Activated T-cell treated with anti-CD3 and anti-CD28 coated beads, Interleukin-2, amount 50 U/mL, for 24 hours (primary cell): ENCODE data around the gene SART3.
A peak's percentile ranks its signal among the peaks of the same experiment; 100 is the strongest.

Experiments
- DNase-seq: peaks from one replicate; pipeline ENCODE4 v3.0.0-alpha.2; 2020
- H3K27ac Mint-ChIP-seq: 2 replicates; pipeline ENCODE4 v1.8.0; 2020; ENCODE audit warnings: mild to moderate bottlenecking, mixed read lengths
- H3K27me3 Mint-ChIP-seq: 2 replicates; pipeline ENCODE4 v1.8.0; 2020; ENCODE audit warnings: mixed read lengths
- H3K36me3 Mint-ChIP-seq: 2 replicates; pipeline ENCODE4 v1.8.0; 2020; ENCODE audit warnings: low read depth, mixed read lengths
- H3K4me1 Mint-ChIP-seq: 2 replicates; pipeline ENCODE4 v1.8.0; 2020; ENCODE audit warnings: low read depth, mixed read lengths
- H3K4me3 Mint-ChIP-seq: 2 replicates; pipeline ENCODE4 v1.8.0; 2020; ENCODE audit warnings: mild to moderate bottlenecking, moderate library complexity, mixed read lengths
- H3K9me3 Mint-ChIP-seq: 2 replicates; pipeline ENCODE4 v1.8.0; 2020; ENCODE audit warnings: mixed read lengths

Gene SART3

GRCh38 chr12:108517288-108518100, 43.5 kb downstream of the SART3 start:
- H3K9me3 Mint-ChIP-seq: no peaks in the 10 kb centered on the region
- H3K27me3 Mint-ChIP-seq: no peaks in the 10 kb centered on the region
- DNase-seq: no peak
- H3K27ac Mint-ChIP-seq: peak overlapping the region; percentile 95
- peaks cover 31% of the 10 kb centered on the region for H3K4me1 Mint-ChIP-seq
- H3K36me3 Mint-ChIP-seq: peaks cover 68% of the 10 kb centered on the region
- H3K4me3 Mint-ChIP-seq: peak overlapping the region; percentile 92

GRCh38 chr12:108516511-108517275, 44.3 kb downstream of the SART3 start:
- Mint-ChIP-seq H3K4me1 (peaks cover 37% of the 10 kb centered on the region), H3K27ac (peak overlapping the region; percentile 95), H3K27me3 (no peaks in the 10 kb centered on the region), H3K9me3 (no peaks in the 10 kb centered on the region), H3K4me3 (peak overlapping the region; percentile 92), H3K36me3 (peaks cover 60% of the 10 kb centered on the region)
- no peak for DNase-seq

DNA sequence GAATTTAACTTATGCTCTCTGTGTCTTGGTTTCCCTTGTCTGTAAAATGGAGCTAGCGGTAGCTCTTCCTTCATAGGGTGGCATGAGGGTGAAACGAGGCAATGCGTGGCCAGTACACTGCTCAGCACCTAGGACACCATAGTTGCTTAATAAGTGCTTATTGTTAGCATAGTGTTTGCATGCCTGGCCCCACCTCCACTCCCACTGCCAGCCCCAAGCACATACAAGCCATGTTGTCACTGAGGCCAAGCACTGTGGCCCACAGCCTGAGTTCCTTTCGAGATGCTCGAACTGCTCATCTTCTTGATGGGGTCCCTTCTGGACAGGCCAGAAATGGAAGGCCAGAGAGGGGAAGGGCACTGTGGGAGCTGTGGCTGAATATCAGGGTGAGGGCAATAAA, 45.1 kb downstream of the SART3 start:
- Mint-ChIP-seq H3K27ac (peak overlapping the region; percentile 95), H3K36me3 (peaks cover 52% of the 10 kb centered on the region), H3K4me3 (peak overlapping the region; percentile 92), H3K4me1 (peaks cover 41% of the 10 kb centered on the region), H3K9me3 (no peaks in the 10 kb centered on the region), H3K27me3 (no peaks in the 10 kb centered on the region)
- DNase-seq: peak; percentile 41

- Mint-ChIP-seq H3K4me1 (peaks cover 37% of the 10 kb centered on the region), H3K27me3 (no peaks in the 10 kb centered on the region), H3K36me3 (peaks cover 45% of the 10 kb centered on the region), H3K4me3 (peak within 1 kb of the TSS; percentile 92), H3K9me3 (no peaks in the 10 kb centered on the region), H3K27ac (peak within 1 kb of the TSS; percentile 95)
- DNase-seq: peak; percentile 99
These were observed 45.8 kb downstream of the SART3 start, which contains the start of gene FICD for GRCh38 chr12:108514973-108515814. Gene FICD, plus strand, starts transcription at chr12:108515277. Its CDS starts 1,696 bp downstream, at chr12:108516973.

- Mint-ChIP-seq H3K4me3 (peak overlapping the region; percentile 92), H3K36me3 (peaks cover 38% of the 10 kb centered on the region), H3K27ac (peak overlapping the region; percentile 95), H3K9me3 (no peaks in the 10 kb centered on the region), H3K27me3 (no peaks in the 10 kb centered on the region), H3K4me1 (peaks cover 34% of the 10 kb centered on the region)
- no peak for DNase-seq
These were observed 46.5 kb downstream of the SART3 start for GRCh38 chr12:108514468-108514972.

- Mint-ChIP-seq H3K9me3 (no peaks in the 10 kb centered on the region), H3K27ac (peak overlapping the region; percentile 59), H3K36me3 (peaks cover 12% of the 10 kb centered on the region), H3K4me3 (peak overlapping the region; percentile 34), H3K27me3 (no peaks in the 10 kb centered on the region), H3K4me1 (peaks cover 36% of the 10 kb centered on the region)
- DNase-seq: peak; percentile 78
These were observed 49.1 kb downstream of the SART3 start for GRCh38 chr12:108511633-108512540.

- Mint-ChIP-seq H3K9me3 (no peaks in the 10 kb centered on the region), H3K27me3 (no peaks in the 10 kb centered on the region), H3K36me3 (peaks cover 4% of the 10 kb centered on the region), H3K27ac (no peak overlapping the region), H3K4me1 (peaks cover 26% of the 10 kb centered on the region), H3K4me3 (no peak overlapping the region)
- no peak for DNase-seq
These were observed 50.1 kb downstream of the SART3 start for GRCh38 chr12:108510836-108511235.

- Mint-ChIP-seq H3K27ac (no peak overlapping the region), H3K4me3 (no peak overlapping the region), H3K9me3 (no peaks in the 10 kb centered on the region), H3K27me3 (no peaks in the 10 kb centered on the region), H3K4me1 (peaks cover 24% of the 10 kb centered on the region), H3K36me3 (no peaks in the 10 kb centered on the region)
- DNase-seq: no peak
These were observed 51.2 kb downstream of the SART3 start for GRCh38 chr12:108509806-108510205.

DNA sequence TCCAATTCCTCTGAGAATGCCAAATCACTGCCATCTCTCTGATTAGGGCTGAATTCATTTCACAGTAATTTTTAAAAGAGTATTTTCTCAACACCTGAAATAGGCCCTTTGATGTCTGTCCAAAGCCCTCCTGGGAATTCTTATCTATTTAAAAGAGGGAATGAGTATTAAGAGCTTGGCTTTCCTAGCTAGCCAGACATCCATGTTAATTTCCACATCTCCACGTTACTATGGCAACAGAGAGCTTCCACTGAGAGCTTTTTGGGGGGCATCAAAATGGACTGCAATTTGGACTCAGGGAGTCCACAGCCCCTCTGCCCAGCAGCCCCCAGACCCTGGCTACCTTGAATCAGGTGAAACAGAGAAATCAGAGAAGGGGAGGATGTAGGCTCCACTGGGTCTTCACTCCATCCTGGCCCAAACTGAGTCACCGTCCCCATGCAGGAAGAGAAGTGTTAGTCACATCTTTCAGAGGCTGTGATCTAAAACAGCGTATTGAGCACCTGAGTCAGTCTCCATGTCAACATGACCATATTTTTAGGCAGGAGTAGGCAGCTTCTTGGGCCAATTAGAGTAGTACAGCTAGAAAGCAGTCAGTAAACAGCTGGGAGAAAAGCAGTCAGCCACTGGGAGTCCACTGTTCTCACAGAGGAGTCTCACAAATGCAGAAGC, 52.9 kb downstream of the SART3 start:
- H3K36me3 Mint-ChIP-seq: no peaks in the 10 kb centered on the region
- H3K27me3 Mint-ChIP-seq: peaks cover 8% of the 10 kb centered on the region
- H3K4me3 Mint-ChIP-seq: no peak overlapping the region
- DNase-seq: no peak
- H3K27ac Mint-ChIP-seq: no peak overlapping the region
- H3K4me1 Mint-ChIP-seq: peaks cover 19% of the 10 kb centered on the region
- peaks cover 10% of the 10 kb centered on the region for H3K9me3 Mint-ChIP-seq

GRCh38 chr12:108505129-108505528, 55.8 kb downstream of the SART3 start:
- Mint-ChIP-seq H3K27me3 (peaks cover 15% of the 10 kb centered on the region), H3K36me3 (no peaks in the 10 kb centered on the region), H3K27ac (no peak overlapping the region), H3K4me3 (no peak overlapping the region), H3K4me1 (peaks cover 8% of the 10 kb centered on the region), H3K9me3 (peaks cover 16% of the 10 kb centered on the region)
- DNase-seq: no peak

DNA sequence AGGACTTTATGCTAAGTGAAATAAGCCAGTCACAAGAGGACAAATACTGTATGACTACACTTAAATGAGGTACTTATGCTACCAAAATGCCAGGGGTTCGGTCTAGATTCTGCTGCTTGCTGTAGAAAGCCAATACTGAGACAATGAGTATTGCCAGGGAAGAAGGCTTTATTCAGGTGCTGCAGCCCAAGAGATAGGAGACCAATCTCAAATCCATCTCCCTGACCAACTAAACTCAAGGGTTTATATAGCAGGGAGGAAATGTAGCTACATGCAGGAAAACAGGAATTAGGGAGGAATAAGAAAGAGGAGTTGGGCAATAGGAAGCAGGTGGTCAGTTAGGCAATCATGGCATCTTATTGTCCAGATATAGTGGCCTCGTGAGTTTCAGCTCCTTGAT, 58.1 kb downstream of the SART3 start:
- H3K27me3 Mint-ChIP-seq: peaks cover 27% of the 10 kb centered on the region
- no peak overlapping the region for H3K4me3 Mint-ChIP-seq

DNA sequence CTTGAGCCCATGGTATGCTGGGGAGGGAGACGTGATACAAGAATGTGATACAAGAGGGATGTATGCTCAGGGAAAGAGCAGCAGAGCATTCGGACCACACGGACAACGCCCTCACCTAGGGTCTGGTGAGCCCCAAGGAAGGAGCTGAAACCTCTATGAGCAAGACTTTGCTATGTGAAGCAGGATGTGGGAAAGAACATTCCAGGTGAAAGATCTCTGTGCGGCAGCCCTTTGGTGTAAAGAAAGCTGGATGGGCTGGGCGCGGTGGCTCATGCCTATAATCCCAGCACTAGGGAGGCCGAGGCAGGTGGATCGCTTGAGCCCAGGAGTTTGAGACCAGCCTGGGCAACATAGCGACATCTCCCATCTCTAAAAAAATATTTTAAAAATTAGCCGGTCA, 62.8 kb downstream of the SART3 start:
- Mint-ChIP-seq H3K9me3 (peaks cover 7% of the 10 kb centered on the region), H3K4me1 (no peaks in the 10 kb centered on the region), H3K36me3 (no peaks in the 10 kb centered on the region), H3K4me3 (no peak overlapping the region), H3K27me3 (peaks cover 59% of the 10 kb centered on the region), H3K27ac (no peak overlapping the region)
- DNase-seq: no peak

More for the DNA sequence above, 58.1 kb downstream of the SART3 start:
- Mint-ChIP-seq H3K4me1 (no peaks in the 10 kb centered on the region), H3K36me3 (no peaks in the 10 kb centered on the region), H3K27ac (no peak overlapping the region), H3K9me3 (peaks cover 16% of the 10 kb centered on the region)
- no peak for DNase-seq
